HG02885 (cell line): Measurements from ENCODE around the gene INF2.

Experiments used
- ATAC-seq: cut with Tn5 transposase; IDR thresholded peaks from one replicate; pipeline ENCODE4 v1.9.1; 2021; ENCODE audit warnings: mild to moderate bottlenecking; ENCODE audit not compliant: unreplicated experiment, poor library complexity

Gene INF2

GRCh38 chr14:104673481-104673880 is 15.9 kb upstream of the INF2 start:
- ATAC-seq = no peak

DNA sequence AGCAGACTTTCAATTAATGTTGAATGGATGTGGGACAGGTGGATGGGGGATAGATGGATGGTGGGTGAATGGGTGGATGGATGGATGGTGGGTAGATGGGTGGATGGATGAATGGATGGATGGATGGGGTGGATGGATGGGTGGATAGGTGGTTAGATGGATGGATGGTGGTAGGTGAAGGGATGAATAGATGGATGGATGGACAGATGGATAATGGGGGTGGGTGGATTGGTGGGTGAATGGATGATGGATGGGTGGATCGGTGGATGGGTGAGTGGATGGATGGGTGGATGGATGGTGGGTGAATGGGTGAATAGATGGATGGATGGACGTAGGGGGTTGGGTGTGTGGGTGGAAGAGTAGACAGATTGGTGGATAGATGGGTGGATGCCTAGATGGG is 14.0 kb upstream of the INF2 start:
- ATAC-seq = no peak

GRCh38 chr14:104676130-104676693 is 13.2 kb upstream of the INF2 start:
- ATAC-seq = no peak

DNA sequence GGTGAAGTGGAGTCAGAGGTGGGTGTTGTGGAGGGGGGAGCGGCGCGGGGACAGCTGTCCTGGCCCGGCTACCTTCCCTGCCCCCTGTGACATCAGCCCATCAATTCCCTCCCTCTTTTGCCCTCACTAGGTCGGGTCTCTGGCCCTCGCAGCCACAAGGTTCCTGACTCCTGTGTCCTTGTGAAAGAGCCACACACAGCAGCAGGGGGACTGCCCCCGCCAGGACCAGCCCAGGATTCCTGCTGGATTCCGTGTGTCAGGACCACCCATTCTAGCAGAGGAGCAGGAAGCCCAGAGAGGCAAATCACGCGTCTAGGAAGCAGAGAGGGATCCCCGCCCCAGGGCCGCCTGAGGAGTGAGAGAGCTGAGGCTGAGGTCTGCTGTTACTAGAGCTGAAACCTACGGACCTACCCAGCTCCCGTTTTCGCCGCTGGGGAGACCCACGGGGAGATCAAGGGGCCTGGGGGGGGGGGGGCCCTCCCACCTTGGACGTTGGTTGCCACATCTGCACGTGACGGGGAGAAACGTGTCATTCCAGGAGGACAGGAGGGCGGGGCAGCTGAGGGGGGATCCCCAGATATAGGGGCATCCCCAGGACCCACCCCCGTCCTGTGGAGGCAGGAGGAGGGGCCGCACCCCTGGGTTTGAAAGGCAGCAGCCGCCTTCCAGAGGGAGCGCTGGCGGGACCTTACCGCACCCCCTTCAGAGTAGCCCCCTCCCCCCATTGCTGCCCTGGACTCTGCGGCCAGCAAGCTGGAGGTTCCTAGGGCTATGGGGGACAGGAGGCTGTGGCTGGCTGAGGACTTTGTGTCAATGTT is 12.5 kb upstream of the INF2 start:
- ATAC-seq = peak; percentile 40

GRCh38 chr14:104677512-104678332 is 11.7 kb upstream of the INF2 start:
- peak; percentile 53 for ATAC-seq

DNA sequence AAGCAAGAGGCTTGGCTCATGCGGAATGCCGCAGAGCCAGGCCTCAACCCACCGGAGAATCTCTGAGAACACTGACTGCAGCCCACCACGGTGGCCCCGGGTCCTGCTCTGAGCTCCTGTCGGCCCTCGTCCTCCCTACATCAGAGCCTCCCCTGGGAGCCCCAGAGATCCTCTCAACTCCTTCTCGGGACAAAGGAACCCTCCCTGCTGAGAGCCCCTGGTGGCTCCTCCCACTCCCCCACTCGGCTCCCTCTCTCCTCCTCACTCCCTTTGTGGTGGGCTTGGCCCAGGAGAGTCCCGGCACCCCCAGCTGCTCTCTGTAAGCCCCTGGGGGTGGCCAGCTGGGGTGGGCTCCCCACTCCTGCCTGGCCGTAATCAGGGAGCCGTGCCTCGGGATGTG is 11.1 kb upstream of the INF2 start:
- ATAC-seq = no peak

DNA sequence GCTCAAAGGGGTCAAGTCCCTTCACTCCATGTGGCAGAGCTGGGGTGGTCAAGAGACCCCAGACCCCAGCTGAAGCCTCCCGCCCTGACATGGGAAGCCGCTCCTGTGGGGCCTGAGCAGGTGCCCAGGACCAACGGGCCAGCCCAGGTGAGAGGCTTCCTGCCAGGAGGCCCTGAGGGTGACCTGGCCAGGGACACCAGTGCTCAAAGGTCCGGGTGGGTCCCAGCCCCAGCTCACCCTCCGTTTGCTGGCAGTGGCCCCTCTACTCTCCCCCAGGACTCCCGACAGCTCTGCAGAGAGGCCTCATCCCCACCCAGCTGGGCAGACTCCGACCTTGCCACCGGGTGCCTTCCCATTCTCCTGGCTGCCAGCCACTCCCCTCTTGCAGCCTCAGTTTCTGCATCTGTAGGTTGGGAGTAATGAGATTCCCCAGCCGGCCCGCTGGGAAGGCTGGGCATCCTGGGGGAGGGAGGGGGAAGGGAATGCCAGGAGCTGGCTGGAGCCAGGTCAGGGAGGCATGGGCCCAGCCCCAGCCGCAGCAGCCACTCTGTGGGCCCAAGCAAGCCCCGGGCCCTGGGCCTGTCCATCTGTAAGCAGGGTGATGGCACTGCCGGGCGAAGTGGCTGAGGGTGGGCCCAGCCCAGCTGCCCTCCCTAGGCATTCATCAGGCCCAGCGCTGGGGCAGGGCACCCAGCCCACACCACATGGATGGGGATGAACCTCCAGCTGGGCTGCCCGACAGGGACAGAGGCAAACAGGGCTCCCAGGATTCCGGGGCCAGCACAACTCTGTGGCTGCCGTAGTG is 10.3 kb upstream of the INF2 start:
- ATAC-seq = no peak

DNA sequence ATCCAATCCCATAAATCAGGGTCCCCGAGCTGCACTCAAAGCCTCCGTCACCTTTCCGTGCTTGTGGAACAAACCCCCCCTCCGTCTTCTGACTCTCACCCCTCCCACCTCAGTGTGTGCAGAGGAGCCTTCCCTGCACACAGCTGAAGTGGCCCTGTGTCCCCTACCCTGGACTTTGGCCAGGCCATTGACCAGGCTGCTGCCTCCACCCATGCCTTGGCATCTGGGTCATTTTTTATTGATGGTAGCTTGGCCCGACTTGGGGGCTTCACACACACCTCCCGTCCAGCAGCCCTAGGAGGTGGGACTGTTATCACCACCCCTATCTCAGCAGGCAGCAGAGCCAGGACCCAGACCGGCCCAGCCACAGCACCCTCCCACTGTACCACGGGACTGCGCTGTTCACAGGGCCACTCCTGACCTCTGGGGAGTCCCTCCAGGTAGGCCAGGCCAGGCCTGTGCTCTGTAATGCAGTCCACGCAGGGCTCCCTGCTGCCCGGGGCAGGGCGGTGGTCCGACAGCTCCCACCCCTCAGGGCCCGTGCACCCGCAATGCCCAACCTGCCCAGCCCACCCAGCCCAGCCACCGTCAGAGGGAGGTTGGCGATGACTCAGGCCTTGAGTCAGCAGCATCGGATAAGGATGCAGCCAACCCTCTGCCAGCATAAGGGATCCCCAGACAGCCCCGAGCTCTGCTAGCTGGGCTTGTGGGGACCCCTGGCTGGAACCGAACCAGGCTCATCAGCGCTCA is 9.2 kb upstream of the INF2 start:
- no peak for ATAC-seq

GRCh38 chr14:104680806-104681688 is 8.4 kb upstream of the INF2 start:
- peak; percentile 37 for ATAC-seq

GRCh38 chr14:104681689-104682074 is 7.7 kb upstream of the INF2 start:
- ATAC-seq = no peak

DNA sequence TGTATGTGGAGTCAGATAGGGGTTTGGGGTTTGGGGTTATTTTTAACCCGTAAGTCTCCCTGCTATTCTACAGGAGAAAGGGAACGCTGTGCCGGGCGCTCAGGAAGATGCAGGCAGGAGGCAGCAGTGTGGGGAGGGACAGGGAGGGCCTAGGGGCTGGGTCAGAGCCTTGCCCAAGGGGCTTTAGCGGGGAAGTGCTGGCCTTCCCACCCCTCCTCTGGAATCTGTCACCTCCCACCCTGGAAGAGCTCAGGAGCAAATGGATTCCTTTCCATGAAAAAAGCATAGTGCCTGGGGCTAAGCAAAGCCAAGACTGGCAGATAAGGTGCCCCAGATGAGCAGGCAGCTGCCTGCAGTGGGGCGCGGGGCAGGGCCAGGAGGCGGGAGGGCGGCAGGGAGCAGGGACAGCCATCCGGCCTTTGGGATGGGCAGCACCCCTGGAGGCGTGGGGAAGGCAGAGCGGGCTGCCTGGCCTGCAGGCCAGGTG is 7.3 kb upstream of the INF2 start:
- ATAC-seq = no peak

DNA sequence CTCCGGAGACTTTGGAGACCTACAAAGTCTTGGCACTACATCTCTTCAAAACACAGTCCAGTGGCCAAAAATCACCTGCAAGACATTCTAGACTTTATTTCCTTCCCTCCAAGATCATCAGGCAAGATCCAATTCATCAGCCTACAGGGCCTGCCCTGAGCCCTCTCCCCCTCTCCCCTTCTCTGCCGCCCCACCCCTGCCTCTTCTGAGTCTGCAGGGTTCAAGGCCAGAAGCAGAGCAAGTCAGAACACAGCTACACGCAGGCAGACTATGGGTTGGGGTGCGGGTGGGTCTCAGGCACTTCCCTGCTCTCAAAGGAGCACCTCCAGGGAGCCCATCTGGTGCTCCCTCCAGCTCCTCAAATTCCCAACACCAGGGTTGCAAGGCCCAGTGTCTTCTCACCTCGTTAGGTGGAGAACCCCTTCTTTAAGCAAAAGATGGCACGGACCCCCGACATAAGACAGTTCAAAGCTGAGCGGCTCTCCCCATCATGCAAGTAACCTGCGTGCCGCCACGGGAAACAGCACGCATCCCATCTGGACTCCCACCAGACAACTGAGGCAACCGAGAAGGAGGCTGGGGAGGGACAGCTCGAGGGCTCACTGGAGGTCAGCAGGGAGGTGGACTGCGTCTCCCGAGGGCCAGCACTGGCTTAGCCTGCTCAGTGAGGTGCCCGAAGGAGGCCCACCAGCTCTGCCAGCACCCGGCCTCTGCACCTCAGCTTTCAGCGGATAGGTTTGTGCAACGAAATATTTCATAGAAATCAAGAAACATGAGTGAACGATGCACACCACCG is 5.6 kb upstream of the INF2 start:
- no peak for ATAC-seq

GRCh38 chr14:104684449-104684821 is 5.0 kb upstream of the INF2 start:
- ATAC-seq = no peak

DNA sequence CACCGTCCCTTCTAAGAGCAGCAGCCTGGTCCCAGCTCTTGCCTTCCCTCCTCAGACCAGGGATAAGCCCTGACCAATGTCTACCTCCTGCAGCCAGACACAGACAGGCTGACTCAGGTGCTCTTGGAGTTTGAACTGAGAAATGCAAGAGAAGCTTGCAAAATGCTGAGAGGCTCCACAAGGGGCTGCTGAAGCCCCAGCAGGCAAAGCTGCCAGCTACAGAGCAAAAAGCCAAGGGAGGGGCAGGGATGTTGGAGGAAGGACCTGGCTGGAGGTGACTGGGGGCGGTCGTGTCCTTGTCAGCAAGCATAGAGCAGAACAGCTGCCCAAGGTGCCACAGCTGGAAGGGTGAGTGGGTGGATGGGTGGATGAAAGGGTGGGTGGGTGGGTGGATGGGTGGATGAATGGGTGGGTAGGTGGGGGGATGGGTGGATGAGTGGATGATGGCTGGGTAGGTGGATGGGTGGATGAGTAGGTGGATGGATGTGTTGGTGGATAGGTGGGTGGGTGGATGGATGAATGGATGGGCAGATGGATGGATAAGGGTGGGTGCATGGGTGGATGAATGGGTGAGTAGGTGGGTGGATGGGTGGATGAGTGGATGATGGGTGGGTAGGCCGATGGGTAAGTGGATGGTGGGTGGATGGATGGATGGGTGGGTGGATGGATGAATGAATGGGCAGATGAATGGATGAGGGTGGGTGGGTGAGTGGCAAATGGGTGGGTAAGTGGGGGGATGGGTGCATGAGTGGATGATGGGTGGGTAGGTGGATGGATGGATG is 4.0 kb upstream of the INF2 start:
- ATAC-seq = no peak

- no peak for ATAC-seq
These were observed 3.3 kb upstream of the INF2 start for GRCh38 chr14:104685998-104686610.

DNA sequence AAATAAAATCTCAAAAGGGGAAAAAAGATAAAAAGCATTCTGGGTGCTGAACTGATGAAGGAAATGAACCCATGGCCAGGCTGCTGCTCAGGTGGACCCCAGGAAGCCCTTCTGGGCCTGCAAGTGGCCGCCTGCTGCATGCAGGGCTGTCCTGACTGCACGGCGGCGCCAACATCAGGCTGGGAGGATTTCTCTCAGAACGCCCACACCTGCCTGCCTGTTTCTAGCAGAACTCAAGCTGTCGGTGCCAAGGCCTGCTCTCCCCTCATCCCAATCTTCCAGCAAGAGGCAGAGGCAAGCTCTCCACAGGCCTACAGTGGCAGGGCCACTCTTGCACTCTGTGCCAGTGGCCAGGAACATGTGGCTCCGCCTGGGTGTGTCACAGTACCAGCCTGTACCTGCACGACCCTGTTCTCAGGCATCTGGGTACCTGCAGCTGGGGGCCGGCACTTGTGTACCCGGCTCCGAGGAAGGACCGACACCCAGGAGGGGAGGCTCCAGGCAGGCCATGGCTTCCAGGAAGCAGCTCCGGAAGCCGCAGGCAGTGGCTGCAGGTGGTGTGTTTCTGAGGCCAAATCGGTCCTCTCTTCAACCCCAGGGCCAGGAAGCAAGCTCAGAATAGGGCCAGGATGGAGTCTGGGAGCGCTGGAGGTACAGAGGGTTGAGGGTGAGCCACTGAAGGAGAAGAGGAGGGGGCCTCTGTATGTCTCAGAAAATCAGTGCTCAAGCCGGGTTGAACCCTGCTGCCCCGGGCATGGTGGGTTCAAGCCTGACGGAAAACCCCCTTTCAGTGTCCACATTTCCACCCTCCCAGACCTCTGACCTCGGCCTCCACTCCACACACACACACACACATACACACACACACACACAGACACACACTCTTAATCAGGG is 2.5 kb upstream of the INF2 start:
- no peak for ATAC-seq
